Heart left ventricle (tissue), 16 donors: ENCODE results near the gene PDE6C. TPM values are rescaled to one million over a fixed set of nuclear protein-coding genes. Genes with fewer than 3 reads are reported as not detected.

ENCODE experiments used
- ATAC-seq, 4 donors: fragments of 200-7000 bp; cut with Tn5 transposase; one replicate each; pipeline ENCODE4 v1.9.1; 2020 to 2022; ENCODE audit warnings: moderate library complexity in 4 of 4, mild to moderate bottlenecking in 3 of 4, moderate number of reproducible peaks in 1 of 4
- DNase-seq, 5 donors: peaks; one replicate each; pipeline ENCODE4 v3.0.0-alpha.2; 2020
- H3K27ac ChIP-seq, 12 donors: fragments of 200-600 bp; sonication (generic) in 4 of 12; one replicate each; pipeline versions ENCODE4 v1.5.0 to v1.8.0; 2016 to 2022; ENCODE audit warnings: mild to moderate bottlenecking in 2 of 12
- H3K27me3 ChIP-seq, 9 donors: fragments of 200-600 bp; sonication (generic) in 2 of 9; one replicate each; pipeline versions ENCODE4 v1.5.1 to v1.8.0; 2016 to 2022; ENCODE audit warnings: mild to moderate bottlenecking in 3 of 9
- H3K36me3 ChIP-seq, 9 donors: fragments of 200-600 bp; sonication (generic) in 2 of 9; one replicate each; pipeline versions ENCODE4 v1.5.0 to v1.8.0; 2018 to 2022; ENCODE audit warnings: mild to moderate bottlenecking in 2 of 9
- H3K4me1 ChIP-seq, 12 donors: fragments of 200-600 bp; sonication (generic) in 4 of 12; one replicate each; pipeline versions ENCODE4 v1.5.0 to v1.8.0; 2016 to 2022; ENCODE audit warnings: mild to moderate bottlenecking in 3 of 12
- H3K4me3 ChIP-seq, 12 donors: fragments of 200-600 bp; sonication (generic) in 4 of 12; one replicate each; pipeline versions ENCODE4 v1.5.0 to v1.8.0; 2017 to 2022; ENCODE audit warnings: mild to moderate bottlenecking in 9 of 12, moderate library complexity in 4 of 12
- H3K9me3 ChIP-seq, 12 donors: fragments of 200-600 bp; sonication (generic) in 4 of 12; one replicate each; pipeline versions ENCODE4 v1.5.0 to v1.8.0; 2016 to 2022; ENCODE audit warnings: mild to moderate bottlenecking in 1 of 12
- POLR2A ChIP-seq, 2 donors: fragments of 450-650 bp; IDR thresholded peaks; one replicate each; pipeline ENCODE4 v1.6.1; 2017; ENCODE audit warnings: antibody characterized with exemption in 2 of 2, mild to moderate bottlenecking in 2 of 2, moderate library complexity in 2 of 2
- WGBS, 4 donors: extraction: QIAGEN DNeasy Blood & Tissue Kit in 2 of 4; methylation state at CpG; one replicate each; pipeline versions ENCODE4 v1.1.5 to v1.1.7; 2013 to 2018; 5-methylcytosine and 5-hydroxymethylcytosine counted together
- intact Hi-C, 10 donors: fragments of 100-400 bp; cut with DNase I; formaldehyde crosslinking; loops; one replicate each; pipeline versions ENCODE4 v1.11.1 to v1.14.2; 2022
- polyA plus RNA-seq, 2 donors: library from polyadenylated mRNA; stranded (reverse); fragments of 200-250 nt; gene quantifications; one replicate each; pipeline ENCODE4 v1.2.3, GENCODE V29; 2013
- total RNA-seq, 9 donors: library from RNA; depleted of rRNA in 2 of 9; stranded (reverse); fragments of >200 nt in 2 of 9; fragmentation: NEBNext Ultra II Directional in 3 of 9; extraction: Animal tissue kit (Norgen Biotek cat#: 25700) in 3 of 9; gene quantifications; one replicate each; pipeline versions ENCODE4 v1.1.0 to v1.2.4, GENCODE V29; 2016 to 2023
- TF ChIP-seq, protein P1 (sequence below), 12 donors: fragments of 200-600 bp; sonication (generic) in 4 of 12; IDR thresholded peaks; one replicate each; pipeline versions ENCODE4 v1.5.0 to v1.8.0; 2018 to 2022; ENCODE audit warnings: antibody characterized with exemption in 12 of 12, mild to moderate bottlenecking in 5 of 12
- donor health status: ischemic (EF 13 %, LVEDD 7.1; RV severe dilation, severe dysfunction).
- donor health status: healthy with polysubstance abuse.
- donor health status: DM: no; HTN: yes; CAD: no.
- donor health status: DM: no; HTN: no; CAD: no.
- donor health status: ischemic (EF 25% LVEDD 6.9; RV normal size, moderate dysfunction).
- donor health status: ischemic (EF 25% LVEDD 5.7; RV mildly dilated, moderate dysfunction).
- donor health status: healthy.
- donor health status: DM: yes; HTN: yes; CAD: no.
- donor health status: ischemic (EF 35%, LVEDD 5.7; RV mildly dilated, moderate dysfunction).
- donor health status: nonischemic (EF 11% LVEDD 7.7; RV severe dilation, severe dysfunction).
- donor health status: DM: yes; HTN: yes; CAD: no.
- donor health status: PGD.
- donor health status: ischemic (EF 29% LVEDD 5.4; RV normal size, mild dysfunction).
- donor health status: nonischemic (EF 23%, LVEDD 6.1; RV moderate dilation, normal function).

The PDE6C gene
- total and polyA plus RNA-seq, 11 donors = not detected

DNA sequence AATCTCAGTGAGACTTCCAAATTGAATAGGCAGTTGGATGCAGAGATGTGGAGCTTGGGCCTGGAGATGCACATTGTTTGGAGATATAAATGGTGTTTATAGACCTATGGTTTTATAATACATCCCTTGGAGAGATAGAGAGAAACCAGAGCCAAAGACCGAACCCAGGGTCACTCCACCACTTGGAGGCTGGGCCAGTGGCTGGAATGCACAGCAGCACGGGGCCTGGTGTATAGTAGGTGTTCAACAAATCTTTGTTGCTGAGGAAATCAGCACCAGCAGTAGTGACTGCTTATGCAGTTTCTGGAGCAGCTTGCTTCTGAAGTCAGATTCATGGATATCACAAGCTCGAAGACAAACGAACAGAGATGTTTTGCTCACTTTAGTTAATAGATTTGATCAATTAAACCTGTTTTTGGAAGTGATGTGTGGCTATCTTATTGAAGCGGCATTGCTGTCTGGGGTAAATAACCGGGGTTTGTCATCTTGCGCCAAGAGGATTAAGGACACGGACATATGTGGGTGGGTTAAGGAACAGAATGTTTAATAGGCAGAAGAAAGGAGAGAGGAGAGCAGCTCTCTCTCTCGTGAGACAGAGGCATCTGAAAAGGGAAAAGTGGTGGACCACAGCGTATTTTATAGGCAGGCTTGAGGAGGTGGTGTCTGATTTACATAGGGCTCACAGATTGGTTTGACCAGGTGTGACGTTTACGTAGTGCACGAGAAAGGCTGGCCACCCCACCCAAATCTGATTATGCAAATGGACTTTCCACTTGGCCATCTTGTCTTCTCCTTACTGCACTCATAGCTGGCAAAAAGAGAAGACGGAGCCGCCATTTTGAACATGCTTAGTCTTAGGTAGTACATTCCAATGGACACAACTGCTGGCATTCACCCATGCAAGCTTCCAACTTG is 22.4 kb upstream of the PDE6C start:
- Histone ChIP-seq H3K27me3 (peaks cover 0 to 4% (median 0%) of the 10 kb centered on the region in 9 donors), H3K27ac (no peak overlapping the region), H3K4me3 (no peak overlapping the region), H3K9me3 (no peaks in the 10 kb centered on the region), H3K36me3 (no peaks in the 10 kb centered on the region), H3K4me1 (peaks cover 0 to 10% (median 0%) of the 10 kb centered on the region in 12 donors)
- intact Hi-C loops = no loop called here
- ATAC-seq (no peak), DNase-seq (no peak)
- 85 to 90% (median 89%) methylated on average over 15 of the region's 15 CpGs for WGBS, 4 donors
- TF ChIP-seq, protein P1, sequence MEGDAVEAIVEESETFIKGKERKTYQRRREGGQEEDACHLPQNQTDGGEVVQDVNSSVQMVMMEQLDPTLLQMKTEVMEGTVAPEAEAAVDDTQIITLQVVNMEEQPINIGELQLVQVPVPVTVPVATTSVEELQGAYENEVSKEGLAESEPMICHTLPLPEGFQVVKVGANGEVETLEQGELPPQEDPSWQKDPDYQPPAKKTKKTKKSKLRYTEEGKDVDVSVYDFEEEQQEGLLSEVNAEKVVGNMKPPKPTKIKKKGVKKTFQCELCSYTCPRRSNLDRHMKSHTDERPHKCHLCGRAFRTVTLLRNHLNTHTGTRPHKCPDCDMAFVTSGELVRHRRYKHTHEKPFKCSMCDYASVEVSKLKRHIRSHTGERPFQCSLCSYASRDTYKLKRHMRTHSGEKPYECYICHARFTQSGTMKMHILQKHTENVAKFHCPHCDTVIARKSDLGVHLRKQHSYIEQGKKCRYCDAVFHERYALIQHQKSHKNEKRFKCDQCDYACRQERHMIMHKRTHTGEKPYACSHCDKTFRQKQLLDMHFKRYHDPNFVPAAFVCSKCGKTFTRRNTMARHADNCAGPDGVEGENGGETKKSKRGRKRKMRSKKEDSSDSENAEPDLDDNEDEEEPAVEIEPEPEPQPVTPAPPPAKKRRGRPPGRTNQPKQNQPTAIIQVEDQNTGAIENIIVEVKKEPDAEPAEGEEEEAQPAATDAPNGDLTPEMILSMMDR (IDR thresholded peaks at IDR 0.05) = no peak
- no peak for TF ChIP-seq POLR2A (IDR thresholded peaks at IDR 0.05)

DNA sequence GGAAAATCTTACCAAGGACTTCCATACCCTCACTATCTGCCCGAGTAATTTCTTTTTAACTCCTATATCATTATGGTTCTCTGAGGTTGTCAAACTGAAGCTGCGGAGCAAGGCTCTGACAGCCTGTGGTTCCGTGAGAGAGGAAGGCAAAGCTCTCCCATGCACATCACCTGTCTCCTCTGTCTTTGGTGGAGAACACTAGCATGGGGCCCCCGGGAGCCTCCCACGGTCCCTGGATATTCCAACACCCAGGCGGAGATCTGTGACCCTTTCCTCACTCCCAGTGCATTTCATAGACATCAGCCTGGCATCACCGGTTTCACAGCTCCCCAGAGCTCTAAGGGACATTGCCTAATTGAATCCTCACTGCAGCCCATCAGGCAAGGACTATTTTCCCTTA is 21.7 kb upstream of the PDE6C start:
- intact Hi-C loops = no loop called here
- TF ChIP-seq, protein P1 (IDR thresholded peaks at IDR 0.05) = no peak

DNA sequence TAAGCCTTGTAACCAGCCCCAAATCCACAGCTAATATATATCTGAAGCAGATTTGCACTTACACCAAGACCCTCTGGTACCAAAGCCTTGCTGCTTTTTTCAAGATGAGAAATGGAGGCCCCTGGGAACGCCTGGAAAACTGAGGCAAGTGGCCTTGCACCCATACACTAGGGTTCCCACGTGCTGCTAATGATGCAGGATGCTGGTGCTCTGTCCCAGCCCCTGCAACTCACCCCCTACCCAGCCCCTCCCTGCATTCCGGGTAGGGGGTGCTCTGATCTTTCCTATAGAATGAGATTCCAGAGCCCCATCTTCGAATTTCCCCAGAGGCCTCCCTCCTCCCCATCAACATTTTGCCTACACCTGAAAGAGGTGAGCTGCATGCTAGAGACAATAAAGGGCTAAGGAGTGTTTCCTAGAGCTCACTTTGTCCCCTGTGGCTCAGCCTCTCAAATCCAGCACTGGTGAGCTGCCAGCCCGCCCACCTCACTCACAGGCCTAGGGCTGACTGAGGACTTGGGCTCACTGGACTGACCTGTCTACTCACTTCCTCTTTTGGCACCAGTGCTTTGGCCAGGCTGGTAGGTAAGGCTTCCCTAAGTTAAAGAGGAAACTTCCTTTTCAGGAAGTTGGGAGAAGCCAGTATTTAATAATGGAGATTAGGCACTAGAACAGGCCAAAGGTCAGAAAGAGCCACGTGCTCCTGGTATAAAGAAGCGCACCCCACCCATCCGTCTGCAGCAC is 21.1 kb upstream of the PDE6C start:
- H3K4me3 ChIP-seq = no peak overlapping the region
- H3K4me1 ChIP-seq = peaks cover 0 to 10% (median 0%) of the 10 kb centered on the region in 12 donors
- H3K9me3 ChIP-seq = no peaks in the 10 kb centered on the region
- peaks cover 0 to 4% (median 0%) of the 10 kb centered on the region in 9 donors for H3K27me3 ChIP-seq
- no peak overlapping the region for H3K27ac ChIP-seq
- peak in 3 of 4 donors; percentile 53 to 66 (median 55) for ATAC-seq
- WGBS, 4 donors = 66 to 77% (median 70%) methylated on average over 7 to 8 of the region's 8 CpGs
- TF ChIP-seq, protein P1 (IDR thresholded peaks at IDR 0.05) = no peak
- no peak for TF ChIP-seq POLR2A (IDR thresholded peaks at IDR 0.05)
- DNase-seq = no peak
- no peaks in the 10 kb centered on the region for H3K36me3 ChIP-seq
- intact Hi-C loops = no loop called here

More for the DNA sequence above, 21.7 kb upstream of the PDE6C start:
- ATAC-seq (no peak), DNase-seq (no peak)
- H3K27ac ChIP-seq = no peak overlapping the region
- no peak overlapping the region for H3K4me3 ChIP-seq
- WGBS, 4 donors = 83 to 88% (median 83%) methylated on average over 7 of the region's 7 CpGs
- no peaks in the 10 kb centered on the region for H3K36me3 ChIP-seq
- H3K27me3 ChIP-seq = peaks cover 0 to 4% (median 0%) of the 10 kb centered on the region in 9 donors
- H3K4me1 ChIP-seq = peaks cover 0 to 10% (median 0%) of the 10 kb centered on the region in 12 donors
- no peaks in the 10 kb centered on the region for H3K9me3 ChIP-seq

DNA sequence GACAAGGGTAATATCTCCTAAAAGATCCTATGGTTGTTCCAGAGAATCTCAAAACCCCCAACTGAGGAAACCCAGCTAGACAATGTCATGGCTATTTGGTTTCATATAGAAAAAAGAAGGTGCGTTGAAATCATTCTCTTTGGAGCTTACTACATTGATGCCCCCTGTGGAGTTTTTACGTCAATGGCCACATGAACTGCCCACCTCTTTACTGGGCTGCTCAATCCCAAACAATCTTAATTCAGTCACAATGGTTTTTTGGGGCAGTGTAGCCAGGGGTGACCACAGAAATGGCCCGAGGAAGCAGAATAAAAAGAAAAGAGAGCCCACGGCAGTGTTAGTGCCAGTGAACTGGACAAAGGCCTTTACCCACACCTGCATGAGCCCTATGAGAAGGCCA is 19.1 kb upstream of the PDE6C start:
- intact Hi-C loops = no loop called here
- 92 to 96% (median 94%) methylated on average over 4 of the region's 4 CpGs for WGBS, 4 donors

More for the DNA sequence above, 19.1 kb upstream of the PDE6C start:
- DNase-seq = no peak
- Histone ChIP-seq H3K27ac (no peak overlapping the region), H3K9me3 (no peaks in the 10 kb centered on the region), H3K27me3 (peaks cover 0 to 4% (median 0%) of the 10 kb centered on the region in 9 donors), H3K36me3 (no peaks in the 10 kb centered on the region), H3K4me1 (peaks cover 0 to 10% (median 0%) of the 10 kb centered on the region in 12 donors), H3K4me3 (no peak overlapping the region)
- TF ChIP-seq, protein P1 (IDR thresholded peaks at IDR 0.05) = no peak
- TF ChIP-seq POLR2A (IDR thresholded peaks at IDR 0.05) = no peak
- no peak for ATAC-seq
